Colonic mucosa (tissue), 4 donors: ENCODE results near the gene CMIP. TPM values are rescaled to one million over a fixed set of nuclear protein-coding genes. Genes with fewer than 3 reads are reported as not detected.

Experiments used
- DNase-seq: peaks from one replicate; pipeline ENCODE4 v3.0.0-alpha.2; 2020
- H3K27ac ChIP-seq: fragments of 200-600 bp; one replicate; pipeline ENCODE4 v1.8.0; 2021
- H3K27me3 ChIP-seq: fragments of 200-600 bp; one replicate; pipeline ENCODE4 v1.8.0; 2021
- H3K36me3 ChIP-seq: fragments of 200-600 bp; one replicate; pipeline ENCODE4 v1.8.0; 2021
- H3K4me1 ChIP-seq: fragments of 200-600 bp; one replicate; pipeline ENCODE4 v1.8.0; 2021; ENCODE audit warnings: mild to moderate bottlenecking
- H3K4me3 ChIP-seq: fragments of 200-600 bp; one replicate; pipeline ENCODE4 v1.8.0; 2021
- H3K9ac ChIP-seq, 2 donors: one replicate each; pipeline ENCODE4 v1.7.0; 2013; ENCODE audit warnings: control low read depth in 2 of 2, low read depth in 2 of 2, low read length in 2 of 2
- H3K9me3 ChIP-seq: fragments of 200-600 bp; one replicate; pipeline ENCODE4 v1.8.0; 2021
- intact Hi-C: fragments of 100-400 bp; cut with DNase I; formaldehyde crosslinking; loops from one replicate; pipeline ENCODE4 v1.14.1; 2022
- total RNA-seq, 2 donors: library from RNA; stranded (reverse); fragmentation: NEBNext Ultra II Directional in 1 of 2; extraction: Animal tissue kit (Norgen Biotek cat#: 25700) in 1 of 2; gene quantifications; one replicate each; pipeline ENCODE4 v1.2.1, GENCODE V29; 2021
- TF ChIP-seq, protein P1 (sequence below): fragments of 200-600 bp; IDR thresholded peaks from one replicate; pipeline ENCODE4 v1.8.0; 2022; ENCODE audit warnings: antibody characterized with exemption, mild to moderate bottlenecking
- donor health status: healthy.
- donor health status: DM: no; HTN: no; CAD: no.
- donor health status: DM: no; HTN: no; CAD: no.

The CMIP gene
- total RNA-seq, 2 donors from 2014 or later, result 83.4 to 107 TPM

DNA sequence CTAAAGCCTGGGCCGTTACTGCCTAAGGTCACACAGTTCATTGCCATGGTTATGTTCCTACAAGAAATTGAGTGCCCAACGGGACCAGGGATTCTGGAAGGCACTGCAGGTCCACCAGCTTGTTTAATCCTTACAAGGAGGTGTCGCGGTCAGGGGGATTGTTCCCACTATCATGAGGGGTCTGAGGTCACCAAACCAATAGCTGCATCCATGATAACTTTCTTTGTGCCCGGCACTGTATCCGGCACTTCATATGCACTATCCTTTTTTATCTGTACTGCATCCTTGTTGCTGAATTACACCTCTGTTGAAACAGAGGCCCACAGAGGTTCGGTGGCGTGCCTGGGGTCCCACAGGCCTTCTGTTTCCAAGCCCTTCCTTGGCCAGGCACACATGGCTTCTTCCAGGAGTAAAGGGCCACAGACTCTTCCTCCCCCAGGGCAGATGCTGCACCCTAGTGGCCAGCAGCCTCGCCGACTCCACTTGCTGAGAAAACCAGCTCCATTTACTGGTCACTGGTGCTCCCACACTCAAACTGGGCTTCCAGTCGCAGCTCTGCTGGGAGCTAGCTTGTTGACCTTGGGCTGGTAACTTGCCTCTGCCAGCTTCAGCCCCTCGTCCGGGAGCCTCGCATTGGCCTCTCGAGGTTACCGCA, 252.5 kb downstream of the CMIP start:
- peak; percentile 71 for DNase-seq
- no peaks in the 10 kb centered on the region for H3K4me1 ChIP-seq
- no peak overlapping the region for H3K4me3 ChIP-seq
- TF ChIP-seq, protein P1, sequence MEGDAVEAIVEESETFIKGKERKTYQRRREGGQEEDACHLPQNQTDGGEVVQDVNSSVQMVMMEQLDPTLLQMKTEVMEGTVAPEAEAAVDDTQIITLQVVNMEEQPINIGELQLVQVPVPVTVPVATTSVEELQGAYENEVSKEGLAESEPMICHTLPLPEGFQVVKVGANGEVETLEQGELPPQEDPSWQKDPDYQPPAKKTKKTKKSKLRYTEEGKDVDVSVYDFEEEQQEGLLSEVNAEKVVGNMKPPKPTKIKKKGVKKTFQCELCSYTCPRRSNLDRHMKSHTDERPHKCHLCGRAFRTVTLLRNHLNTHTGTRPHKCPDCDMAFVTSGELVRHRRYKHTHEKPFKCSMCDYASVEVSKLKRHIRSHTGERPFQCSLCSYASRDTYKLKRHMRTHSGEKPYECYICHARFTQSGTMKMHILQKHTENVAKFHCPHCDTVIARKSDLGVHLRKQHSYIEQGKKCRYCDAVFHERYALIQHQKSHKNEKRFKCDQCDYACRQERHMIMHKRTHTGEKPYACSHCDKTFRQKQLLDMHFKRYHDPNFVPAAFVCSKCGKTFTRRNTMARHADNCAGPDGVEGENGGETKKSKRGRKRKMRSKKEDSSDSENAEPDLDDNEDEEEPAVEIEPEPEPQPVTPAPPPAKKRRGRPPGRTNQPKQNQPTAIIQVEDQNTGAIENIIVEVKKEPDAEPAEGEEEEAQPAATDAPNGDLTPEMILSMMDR, result peak; percentile 70
- H3K27me3 ChIP-seq, result no peaks in the 10 kb centered on the region
- no peaks in the 10 kb centered on the region for H3K9me3 ChIP-seq
- no peak overlapping the region for H3K9ac ChIP-seq
- intact Hi-C loops, result no loop called here
- H3K27ac ChIP-seq, result no peak overlapping the region
- peaks cover 13% of the 10 kb centered on the region for H3K36me3 ChIP-seq

DNA sequence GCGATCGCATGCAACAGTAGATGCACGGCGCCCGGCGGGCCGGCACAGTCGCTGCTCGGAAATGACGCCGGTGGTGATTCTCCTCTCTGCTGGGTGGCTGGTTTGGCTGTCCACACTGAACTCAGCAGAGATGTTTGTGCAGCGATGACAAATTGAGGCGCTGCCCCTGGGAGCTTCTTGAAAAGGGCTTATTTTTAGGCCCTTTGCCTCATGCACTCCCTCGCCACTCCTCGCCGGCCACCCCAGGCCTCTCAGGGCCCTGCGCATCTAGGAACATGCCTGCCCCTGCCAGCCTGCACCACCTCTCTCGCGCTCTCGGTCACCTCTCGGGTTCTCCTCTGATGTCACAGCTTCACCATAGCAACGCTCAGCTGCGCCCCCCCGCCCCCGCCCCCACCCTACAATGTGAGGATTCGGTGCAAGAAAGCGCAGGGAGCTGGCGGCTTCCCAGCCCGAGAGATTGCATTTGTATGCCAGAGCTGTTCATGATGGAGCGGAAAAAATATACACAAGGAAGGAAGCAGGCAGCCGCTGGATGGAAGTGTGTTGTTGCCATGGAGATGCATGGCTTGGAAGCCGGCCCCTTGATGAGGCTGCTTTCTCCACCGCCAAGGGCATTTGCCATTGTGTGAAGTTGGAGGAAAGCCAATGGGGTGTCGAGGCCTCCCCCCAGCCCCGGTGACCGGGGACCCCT, 253.2 kb downstream of the CMIP start:
- Histone ChIP-seq H3K9ac (no peak overlapping the region), H3K4me1 (no peaks in the 10 kb centered on the region)

DNA sequence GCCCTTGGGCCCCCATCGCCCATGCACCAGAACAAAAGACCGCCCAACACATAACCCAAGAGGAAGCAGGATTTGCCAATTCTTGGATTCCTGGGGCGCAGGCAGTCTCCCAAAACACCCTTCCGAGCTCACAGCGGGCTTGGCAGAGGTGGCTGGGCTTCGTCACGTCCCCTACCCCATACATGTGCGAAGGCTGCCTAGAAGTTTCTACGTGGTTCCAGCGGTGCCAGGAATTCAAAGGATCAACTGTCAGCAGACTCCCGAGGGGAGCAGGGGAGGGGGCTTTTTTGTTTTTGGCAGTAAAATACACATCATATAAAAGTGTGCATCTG, 253.7 kb downstream of the CMIP start:
- TF ChIP-seq, protein P1, result no peak
- Histone ChIP-seq H3K27me3 (no peaks in the 10 kb centered on the region), H3K4me1 (no peaks in the 10 kb centered on the region), H3K4me3 (no peak overlapping the region), H3K27ac (no peak overlapping the region), H3K9me3 (no peaks in the 10 kb centered on the region), H3K36me3 (peaks cover 4% of the 10 kb centered on the region), H3K9ac (no peak overlapping the region)
- intact Hi-C loops, result no loop called here
- DNase-seq, result no peak

More for the DNA sequence above, 253.2 kb downstream of the CMIP start:
- no peak for DNase-seq
- no peak overlapping the region for H3K4me3 ChIP-seq
- no peaks in the 10 kb centered on the region for H3K27me3 ChIP-seq
- no peaks in the 10 kb centered on the region for H3K9me3 ChIP-seq
- peaks cover 7% of the 10 kb centered on the region for H3K36me3 ChIP-seq
- TF ChIP-seq, protein P1, result no peak
- intact Hi-C loops, result no loop called here
- H3K27ac ChIP-seq, result no peak overlapping the region

DNA sequence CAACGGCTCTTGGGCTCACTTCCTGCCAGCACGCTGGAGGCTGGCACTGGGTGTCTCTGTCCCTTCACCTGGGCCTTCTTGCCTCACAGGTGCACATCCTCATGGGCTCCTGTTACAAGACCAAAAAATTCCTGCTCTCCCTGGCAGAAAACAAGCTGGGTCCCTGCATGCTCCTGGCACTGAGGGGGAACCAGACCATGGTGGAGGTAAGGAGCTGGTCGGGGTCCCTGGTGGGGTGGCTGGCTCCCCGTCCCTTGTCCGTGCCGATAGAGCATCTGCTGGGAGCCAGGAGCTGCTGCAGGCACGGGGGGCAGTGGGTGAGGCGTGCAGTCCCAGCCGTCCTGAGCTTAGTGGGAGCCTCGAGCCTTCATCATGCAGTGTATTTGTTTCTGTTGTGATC, 255.0 kb downstream of the CMIP start:
- DNase-seq, result no peak
- H3K9ac ChIP-seq, result no peak overlapping the region
- intact Hi-C loops, result no loop called here
- H3K27me3 ChIP-seq, result no peaks in the 10 kb centered on the region
- no peaks in the 10 kb centered on the region for H3K4me1 ChIP-seq
- no peak overlapping the region for H3K27ac ChIP-seq
- TF ChIP-seq, protein P1, result no peak
- H3K9me3 ChIP-seq, result no peaks in the 10 kb centered on the region
- H3K36me3 ChIP-seq, result peaks cover 4% of the 10 kb centered on the region
- H3K4me3 ChIP-seq, result no peak overlapping the region

DNA sequence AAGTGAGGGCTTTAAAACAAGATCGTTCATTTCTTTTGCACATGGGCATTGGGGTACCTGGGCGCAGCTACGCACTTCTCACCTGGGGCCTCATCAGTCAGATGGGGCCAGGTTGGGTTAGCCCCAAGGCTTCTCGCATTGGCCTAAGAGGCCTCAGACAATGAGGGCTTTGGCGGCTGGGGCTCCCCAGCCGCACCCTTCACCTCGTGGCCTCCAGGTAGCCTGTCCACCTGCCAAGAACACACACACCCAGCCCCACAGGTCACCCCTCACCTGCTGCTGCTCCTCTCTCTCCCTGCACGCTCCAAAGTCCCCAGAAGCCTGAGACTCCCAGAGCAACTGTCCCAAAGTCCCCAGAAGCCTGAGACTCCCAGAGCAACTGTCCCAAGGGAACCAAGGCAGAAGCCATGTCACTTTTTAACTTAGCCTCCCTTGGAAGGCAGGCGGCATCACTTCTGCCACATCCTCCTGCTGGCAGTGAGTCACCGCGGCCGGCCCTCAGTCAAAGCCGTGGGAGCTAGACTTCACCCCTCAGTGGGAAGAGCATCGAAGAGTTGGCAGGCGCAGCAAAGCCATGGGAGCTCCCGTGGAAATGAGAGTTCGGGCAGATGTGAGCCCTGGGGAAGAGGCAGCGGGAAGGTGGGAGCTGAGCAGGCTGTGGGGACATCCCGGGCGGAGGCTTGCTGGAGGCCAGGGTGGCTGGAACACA, 255.6 kb downstream of the CMIP start:
- H3K27ac ChIP-seq, result no peak overlapping the region
- TF ChIP-seq, protein P1, result no peak
- H3K9me3 ChIP-seq, result no peaks in the 10 kb centered on the region
- H3K9ac ChIP-seq, result no peak overlapping the region
- no peaks in the 10 kb centered on the region for H3K4me1 ChIP-seq
- no peak for DNase-seq
- H3K36me3 ChIP-seq, result peaks cover 10% of the 10 kb centered on the region
- H3K27me3 ChIP-seq, result no peaks in the 10 kb centered on the region
- intact Hi-C loops, result no loop called here
- H3K4me3 ChIP-seq, result no peak overlapping the region
